Measurements from ENCODE around the gene CLIC4.

GRCh38 chr1:24871306-24871901, 126.2 kb downstream of the CLIC4 start:
- no peak for TF ChIP-seq CTCF (IDR thresholded peaks at IDR 0.05)
- no peak for TF ChIP-seq EZH2 (IDR thresholded peaks at IDR 0.05; ENCODE audit: borderline replicate concordance, insufficient read depth, low read depth, low read length, poor library complexity, severe bottlenecking)

Measured in B cell (primary cell).